MM.1S (cell line): ENCODE results near the gene DUSP28.

Experiments used
- DNase-seq: peaks from one replicate; pipeline ENCODE4 v3.0.0-alpha.2; 2015
- H2AFZ ChIP-seq: fragments of 300-600 bp; sonication (generic); 2 replicates; pipeline ENCODE4 v1.6.0; 2016; ENCODE audit warnings: antibody characterized with exemption, low read length
- H3F3A ChIP-seq: fragments of 300-600 bp; sonication (generic); 2 replicates; pipeline ENCODE4 v1.6.1; 2016; ENCODE audit warnings: mild to moderate bottlenecking, antibody characterized with exemption, low read length, moderate library complexity, mixed read lengths; ENCODE audit not compliant: insufficient read depth
- H3K27ac ChIP-seq: fragments of 300-600 bp; sonication (generic); 2 replicates; pipeline ENCODE4 v1.5.1; 2016; ENCODE audit warnings: mild to moderate bottlenecking, low read length
- H3K27me3 ChIP-seq: fragments of 300-600 bp; sonication (generic); replicated peaks from 2 replicates; pipeline ENCODE4 v1.6.0; 2016; ENCODE audit warnings: low read length; ENCODE audit not compliant: insufficient read depth
- H3K36me3 ChIP-seq: fragments of 300-600 bp; sonication (generic); replicated peaks from 2 replicates; pipeline ENCODE4 v1.6.1; 2016; ENCODE audit warnings: mild to moderate bottlenecking, low read length, mixed read lengths; ENCODE audit not compliant: insufficient read depth
- H3K4me1 ChIP-seq: fragments of 300-600 bp; sonication (generic); 2 replicates; pipeline ENCODE4 v1.6.1; 2016; ENCODE audit warnings: low read length, mixed read lengths
- H3K4me2 ChIP-seq: fragments of 300-600 bp; sonication (generic); 2 replicates; pipeline ENCODE4 v1.6.0; 2016; ENCODE audit warnings: low read depth, low read length
- H3K4me3 ChIP-seq: fragments of 300-600 bp; sonication (generic); 2 replicates; pipeline ENCODE4 v1.5.1; 2016; ENCODE audit warnings: low read length, mixed read lengths
- H3K79me2 ChIP-seq: fragments of 300-600 bp; sonication (generic); 2 replicates; pipeline ENCODE4 v1.6.1; 2016; ENCODE audit warnings: mixed run types, low read length, mixed read lengths
- H3K9ac ChIP-seq: fragments of 300-600 bp; sonication (generic); 2 replicates; pipeline ENCODE4 v1.6.1; 2016; ENCODE audit warnings: low read length, mixed read lengths
- H3K9me2 ChIP-seq: fragments of 300-600 bp; sonication (generic); replicated peaks from 2 replicates; pipeline ENCODE4 v1.6.1; 2016; ENCODE audit warnings: mild to moderate bottlenecking, low read length, mixed read lengths; ENCODE audit not compliant: insufficient read depth
- H3K9me3 ChIP-seq: fragments of 300-600 bp; sonication (generic); replicated peaks from 2 replicates; pipeline ENCODE4 v1.6.1; 2016; ENCODE audit warnings: mild to moderate bottlenecking, low read length, mixed read lengths; ENCODE audit not compliant: insufficient read depth
- H4K20me1 ChIP-seq: fragments of 300-600 bp; sonication (generic); 2 replicates; pipeline ENCODE4 v1.6.1; 2016; ENCODE audit warnings: mild to moderate bottlenecking, low read length, moderate library complexity, mixed read lengths; ENCODE audit not compliant: insufficient read depth
- CTCF ChIP-seq: fragments of 300-600 bp; sonication (generic); IDR thresholded peaks from 2 replicates; pipeline ENCODE4 v1.5.1; 2016; ENCODE audit warnings: antibody characterized with exemption, low read length, mixed read lengths
- EZH2 ChIP-seq: fragments of 300-600 bp; sonication (generic); optimal IDR thresholded peaks from 2 replicates; pipeline ENCODE3; 2017; ENCODE audit warnings: low read depth, mild to moderate bottlenecking, antibody characterized with exemption, low read length, mixed read lengths
- EZH2phosphoT487 ChIP-seq: fragments of 300-600 bp; sonication (generic); IDR thresholded peaks from 2 replicates; pipeline ENCODE4 v1.6.1; 2018; ENCODE audit warnings: antibody characterized with exemption, low read length

Gene DUSP28

GRCh38 chr2:240571314-240571973 lies 11.3 kb downstream of the DUSP28 start:
- no peak overlapping the region for H3K9ac ChIP-seq

DNA sequence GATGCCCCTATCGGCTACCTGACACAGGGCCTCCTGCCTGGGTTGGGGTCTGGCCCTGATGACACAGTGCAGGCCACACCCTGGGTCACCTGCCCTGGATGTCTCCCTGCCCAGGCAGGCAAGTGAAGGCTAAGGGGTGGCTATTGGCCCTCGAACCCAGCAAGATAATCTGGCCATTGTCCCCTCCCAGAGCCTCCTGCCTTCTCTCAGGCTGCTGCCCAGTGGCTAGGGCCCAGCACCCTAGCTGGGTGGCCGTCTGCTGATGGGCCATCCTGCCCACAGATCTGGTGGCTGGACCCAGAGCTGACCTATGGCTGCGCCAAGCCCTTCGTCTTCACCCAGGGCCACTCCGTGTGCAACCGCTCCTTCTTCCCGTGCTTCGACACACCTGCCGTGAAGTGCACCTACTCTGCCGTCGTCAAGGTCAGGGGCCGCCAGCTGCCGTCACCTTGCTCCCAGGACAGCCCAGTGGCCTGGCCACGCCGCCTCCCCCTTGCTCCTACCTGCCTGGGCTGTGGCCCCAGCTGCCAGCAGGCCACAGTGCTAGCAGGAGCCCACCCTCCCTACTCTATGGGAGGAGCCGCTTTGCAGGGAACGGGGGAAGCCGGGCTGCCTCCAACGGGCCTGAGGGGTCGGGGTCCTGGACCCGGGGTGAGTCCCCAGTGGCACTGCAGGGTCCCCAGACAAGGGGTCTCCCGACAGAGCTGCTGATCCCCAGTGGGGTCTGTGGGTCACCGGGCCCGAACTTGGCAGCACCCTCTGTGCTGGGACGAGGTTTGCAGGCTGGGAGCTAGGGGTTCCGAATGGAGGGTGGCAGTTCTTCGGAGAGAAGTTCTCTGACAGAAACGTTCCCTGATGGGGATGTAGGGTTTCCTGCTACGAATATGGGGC lies 12.2 kb downstream of the DUSP28 start:
- H3K36me3 ChIP-seq = no peaks in the 10 kb centered on the region
- H4K20me1 ChIP-seq = no peaks in the 10 kb centered on the region

More at GRCh38 chr2:240571314-240571973, 11.3 kb downstream of the DUSP28 start:
- no peak for DNase-seq
- TF ChIP-seq EZH2phosphoT487 = no peak
- TF ChIP-seq CTCF = no peak
- TF ChIP-seq EZH2 = no peak
- H4K20me1 ChIP-seq = no peaks in the 10 kb centered on the region
- peaks cover 58% of the 10 kb centered on the region for H3K79me2 ChIP-seq
- H3K9me2 ChIP-seq = no peaks in the 10 kb centered on the region
- no peak overlapping the region for H2AFZ ChIP-seq
- H3K4me1 ChIP-seq = peaks cover 20% of the 10 kb centered on the region
- H3K27ac ChIP-seq = no peak overlapping the region
- H3K27me3 ChIP-seq = no peaks in the 10 kb centered on the region
- no peak overlapping the region for H3K4me2 ChIP-seq
- no peak overlapping the region for H3K4me3 ChIP-seq
- peaks cover 11% of the 10 kb centered on the region for H3F3A ChIP-seq
- no peaks in the 10 kb centered on the region for H3K9me3 ChIP-seq
- H3K36me3 ChIP-seq = no peaks in the 10 kb centered on the region

DNA sequence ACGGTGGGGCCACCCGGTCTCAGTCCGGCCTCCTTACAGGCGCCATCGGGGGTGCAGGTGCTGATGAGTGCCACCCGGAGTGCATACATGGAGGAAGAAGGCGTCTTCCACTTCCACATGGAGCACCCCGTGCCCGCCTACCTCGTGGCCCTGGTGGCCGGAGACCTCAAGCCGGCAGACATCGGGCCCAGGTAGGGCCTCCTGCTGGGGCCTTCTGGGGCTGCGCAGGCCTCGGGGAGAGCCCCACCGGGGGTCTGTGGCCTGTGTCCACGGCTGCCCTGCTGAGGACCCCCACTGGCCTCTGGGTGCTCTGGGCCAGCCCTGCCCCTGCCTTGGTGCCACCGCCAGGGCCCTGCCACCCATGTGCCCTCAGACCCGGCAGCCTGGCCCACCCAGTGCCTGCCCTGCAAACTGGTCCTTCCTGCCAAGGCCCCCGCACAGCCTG lies 12.9 kb downstream of the DUSP28 start:
- H3K4me3 ChIP-seq = no peak overlapping the region
- H3K36me3 ChIP-seq = no peaks in the 10 kb centered on the region
- no peak overlapping the region for H3K27ac ChIP-seq
- H3K9me3 ChIP-seq = no peaks in the 10 kb centered on the region
- TF ChIP-seq CTCF (no peak), EZH2 (no peak), EZH2phosphoT487 (no peak)
- H3F3A ChIP-seq = no peaks in the 10 kb centered on the region
- no peaks in the 10 kb centered on the region for H4K20me1 ChIP-seq
- no peaks in the 10 kb centered on the region for H3K9me2 ChIP-seq
- H2AFZ ChIP-seq = no peak overlapping the region
- no peak for DNase-seq
- H3K4me2 ChIP-seq = no peak overlapping the region
- H3K27me3 ChIP-seq = no peaks in the 10 kb centered on the region
- H3K9ac ChIP-seq = no peak overlapping the region
- H3K79me2 ChIP-seq = peaks cover 45% of the 10 kb centered on the region
- peaks cover 12% of the 10 kb centered on the region for H3K4me1 ChIP-seq

More for the DNA sequence above, 12.2 kb downstream of the DUSP28 start:
- H3K9me3 ChIP-seq = no peaks in the 10 kb centered on the region
- peaks cover 50% of the 10 kb centered on the region for H3K79me2 ChIP-seq
- peaks cover 13% of the 10 kb centered on the region for H3K4me1 ChIP-seq
- no peak overlapping the region for H3K4me2 ChIP-seq
- H3K27ac ChIP-seq = no peak overlapping the region
- DNase-seq = no peak
- no peaks in the 10 kb centered on the region for H3K9me2 ChIP-seq
- H3F3A ChIP-seq = peaks cover 5% of the 10 kb centered on the region
- H3K27me3 ChIP-seq = no peaks in the 10 kb centered on the region
- no peak for TF ChIP-seq CTCF
- TF ChIP-seq EZH2phosphoT487 = no peak
- TF ChIP-seq EZH2 = no peak
- no peak overlapping the region for H2AFZ ChIP-seq
- H3K9ac ChIP-seq = no peak overlapping the region
- no peak overlapping the region for H3K4me3 ChIP-seq
